NCI-H146 treated with DMSO at 0.1 percent for 48 hours (cell line): ENCODE results near the gene TENM3.

Experiments used
- DNase-seq: peaks from one replicate; lab custom pipeline; 2025; ENCODE audit not compliant: unreplicated experiment; lab: John Stamatoyannopoulos, UW

TENM3 gene

DNA sequence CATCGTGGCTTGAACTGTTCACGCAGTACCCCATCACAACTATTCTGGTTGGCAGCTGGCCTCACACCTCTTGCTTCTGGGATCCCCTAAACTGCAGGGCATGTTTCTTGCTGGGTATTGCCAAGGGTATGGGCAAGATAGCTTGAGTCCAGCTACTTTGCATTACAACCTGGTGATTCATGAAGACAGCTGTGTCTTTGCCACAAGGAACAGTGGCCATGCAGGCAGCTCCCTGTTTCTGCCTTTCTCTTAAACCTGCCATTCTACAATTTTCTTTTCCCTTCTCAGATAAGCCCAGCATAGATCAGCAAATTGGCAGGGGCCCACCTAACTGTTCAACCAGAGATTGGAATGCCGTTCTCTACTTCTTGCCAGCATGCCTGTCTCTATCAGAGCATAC is 42.8 kb downstream of the TENM3 start:
- no peak for DNase-seq

GRCh38 chr4:182286931-182287330 is 43.7 kb downstream of the TENM3 start:
- no peak for DNase-seq

DNA sequence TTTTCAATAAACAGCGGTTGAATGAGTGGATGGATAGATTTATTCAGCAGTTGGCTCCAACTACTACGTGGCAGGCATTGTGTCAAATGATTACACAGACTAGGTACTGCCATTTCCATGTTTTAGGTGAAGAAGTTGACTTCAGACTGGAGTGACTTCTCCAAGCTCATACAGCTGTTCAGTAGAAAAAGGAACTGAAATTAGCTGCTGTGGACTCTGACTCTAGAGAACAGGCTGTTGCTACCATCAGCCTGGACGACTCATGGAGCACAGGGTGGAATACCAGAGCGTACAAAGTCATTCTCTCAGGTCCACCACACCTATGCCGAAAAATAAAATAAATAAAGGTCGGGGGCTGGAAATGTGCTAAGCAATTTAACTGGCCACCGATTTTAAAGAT is 45.3 kb downstream of the TENM3 start:
- DNase-seq = no peak

GRCh38 chr4:182289809-182290208 is 46.6 kb downstream of the TENM3 start:
- no peak for DNase-seq

DNA sequence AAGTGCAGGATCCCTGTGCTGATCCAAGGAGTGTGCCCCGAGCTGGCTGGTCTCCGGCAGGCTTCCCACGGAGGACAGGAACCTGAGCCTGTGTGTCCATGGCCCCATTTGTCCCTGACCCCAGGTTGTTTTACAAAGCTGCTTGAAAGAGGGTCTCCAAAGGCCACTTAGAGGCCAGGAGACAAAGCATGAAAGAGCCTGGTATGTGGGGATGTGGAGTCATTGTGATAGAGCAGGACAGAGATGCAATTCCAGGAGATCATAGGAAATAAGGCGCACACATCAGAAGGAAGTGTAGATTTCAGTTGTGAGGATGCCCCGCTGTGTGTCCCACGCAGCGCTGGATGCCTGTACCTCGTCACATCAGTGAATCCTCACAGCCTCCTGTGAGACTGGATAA is 48.0 kb downstream of the TENM3 start:
- no peak for DNase-seq

DNA sequence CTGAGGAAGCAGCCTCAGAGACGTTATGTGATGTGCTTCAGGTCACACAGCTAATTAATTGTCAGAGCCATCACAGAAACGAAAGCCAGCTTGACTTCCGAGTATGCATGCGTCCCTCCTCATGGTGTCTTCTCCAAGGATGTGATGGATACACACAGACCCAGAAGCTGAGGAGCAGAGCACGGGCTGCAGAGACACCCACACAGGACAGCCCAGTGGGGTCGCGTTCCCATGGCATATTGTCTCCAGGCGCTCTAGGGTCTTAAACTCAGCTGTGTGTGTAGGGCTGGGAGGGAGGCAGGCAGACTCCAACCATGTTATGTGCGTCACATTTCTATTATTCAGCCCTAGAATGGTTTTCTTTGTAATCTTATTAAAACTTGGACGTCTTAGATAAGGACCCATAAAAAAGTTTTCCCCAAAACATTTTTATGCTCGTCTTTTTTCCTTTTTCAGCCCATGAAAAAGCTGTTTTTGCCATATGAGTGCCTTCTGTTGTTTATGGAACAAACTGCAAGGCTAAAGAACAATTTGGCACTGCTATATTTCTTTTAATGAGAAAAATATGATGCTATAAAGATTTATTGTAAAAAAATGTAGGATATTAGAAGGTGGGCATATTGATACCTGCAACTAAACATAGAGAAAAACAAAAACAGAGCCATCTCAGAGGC is 48.5 kb downstream of the TENM3 start:
- DNase-seq = no peak

DNA sequence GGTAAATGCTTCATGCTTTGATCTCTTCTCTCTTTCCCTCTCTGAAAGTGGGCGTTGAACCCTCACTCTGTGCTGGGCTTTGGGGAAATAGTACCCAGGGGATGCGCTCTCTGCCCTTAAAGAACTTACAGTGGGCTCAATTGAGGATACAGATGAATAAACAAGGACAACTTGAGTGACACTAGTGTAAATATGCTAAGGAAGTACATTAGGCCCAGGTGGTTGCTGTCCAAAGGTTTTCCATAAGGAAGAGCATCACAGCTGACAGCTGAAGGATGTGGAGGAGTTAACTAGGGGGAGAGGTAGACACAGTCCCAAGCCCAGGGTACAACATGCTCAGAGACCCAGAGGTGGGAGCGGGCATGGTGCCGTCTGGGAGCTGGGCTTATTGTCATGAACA is 49.4 kb downstream of the TENM3 start:
- no peak for DNase-seq

DNA sequence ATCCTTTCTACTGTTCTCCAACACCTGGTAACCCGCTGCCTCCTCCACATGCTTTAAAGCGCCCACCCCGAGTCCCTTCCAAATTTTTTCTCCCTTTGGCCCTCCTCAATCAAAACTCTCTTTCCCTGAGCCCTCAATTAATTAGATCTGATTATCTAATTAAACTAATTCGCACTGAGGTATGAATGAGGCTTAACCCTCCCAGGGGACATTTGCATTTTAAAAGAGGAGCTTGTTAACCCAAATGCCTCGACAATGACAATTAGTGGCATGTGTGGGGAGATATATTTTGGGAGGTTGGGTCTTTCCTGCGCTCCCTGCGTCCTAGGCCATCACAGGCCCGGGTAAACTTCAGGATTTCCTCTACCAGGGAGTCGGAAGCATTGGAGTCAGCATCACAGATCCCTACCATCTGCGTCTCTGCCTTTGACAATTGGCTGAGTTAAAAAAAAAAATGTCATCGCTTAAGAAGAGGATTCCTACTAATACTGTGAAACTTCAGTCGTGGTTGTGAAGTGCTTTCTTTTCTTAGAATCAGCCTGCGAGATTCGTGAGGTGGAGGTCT is 50.6 kb downstream of the TENM3 start:
- DNase-seq = no peak

DNA sequence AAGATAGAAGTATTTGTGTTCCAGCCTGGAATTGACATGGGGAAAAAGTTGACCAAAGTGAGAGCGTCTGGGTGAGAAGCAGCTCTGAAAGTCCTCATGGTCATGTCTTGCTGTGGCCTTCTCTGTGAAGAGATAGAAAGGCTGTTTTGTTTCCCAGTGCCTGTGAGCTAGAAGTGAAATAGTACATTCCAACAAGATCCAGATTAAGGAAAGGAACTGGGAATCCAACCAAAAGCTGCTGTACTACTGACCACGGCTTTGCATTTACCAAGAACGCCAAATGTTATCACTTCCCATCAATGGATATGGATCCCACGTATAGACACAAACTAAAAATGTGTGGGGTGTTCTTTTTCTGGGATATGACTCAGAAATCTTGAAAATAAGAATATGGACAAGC is 51.2 kb downstream of the TENM3 start:
- DNase-seq = no peak

- DNase-seq = no peak
Observed at GRCh38 chr4:182297659-182298058, 54.5 kb downstream of the TENM3 start.

DNA sequence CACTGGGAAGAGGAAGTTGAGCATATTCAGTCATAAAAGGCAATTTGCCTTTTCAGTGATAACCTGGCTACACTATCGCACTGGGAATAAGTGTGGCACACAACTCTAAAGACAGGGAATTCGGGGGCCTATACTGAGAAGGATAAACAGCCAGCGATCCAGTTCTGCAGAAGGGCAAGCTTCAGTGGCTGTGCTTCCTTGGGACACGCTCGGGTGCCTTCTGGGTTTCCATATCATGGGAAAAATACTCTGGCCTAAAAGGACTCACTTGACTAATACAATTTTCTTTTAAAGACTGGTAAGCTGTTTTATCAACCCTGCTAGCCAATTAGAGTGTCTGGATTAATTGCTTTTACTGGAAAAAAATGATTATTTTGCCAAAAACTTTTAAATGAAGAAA is 58.5 kb downstream of the TENM3 start:
- no peak for DNase-seq

DNA sequence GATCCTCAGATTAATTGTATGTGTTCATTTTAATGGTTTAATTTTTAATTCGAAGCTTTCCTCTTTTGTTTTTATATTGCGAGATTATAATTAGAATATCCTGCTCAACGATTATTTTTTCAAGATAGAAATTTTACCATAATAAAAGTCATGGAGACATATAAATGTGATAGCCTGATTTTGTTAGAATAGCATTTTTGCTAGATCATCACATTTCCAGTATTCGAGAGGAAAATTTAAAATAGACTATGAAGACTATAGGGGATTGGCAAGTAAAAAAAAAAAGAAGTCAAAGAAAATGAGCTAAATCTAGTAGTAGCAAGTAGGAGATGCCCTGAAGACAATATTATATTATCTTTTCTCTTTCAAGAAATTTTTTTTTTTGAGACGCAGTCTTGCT is 60.6 kb downstream of the TENM3 start:
- DNase-seq = no peak

DNA sequence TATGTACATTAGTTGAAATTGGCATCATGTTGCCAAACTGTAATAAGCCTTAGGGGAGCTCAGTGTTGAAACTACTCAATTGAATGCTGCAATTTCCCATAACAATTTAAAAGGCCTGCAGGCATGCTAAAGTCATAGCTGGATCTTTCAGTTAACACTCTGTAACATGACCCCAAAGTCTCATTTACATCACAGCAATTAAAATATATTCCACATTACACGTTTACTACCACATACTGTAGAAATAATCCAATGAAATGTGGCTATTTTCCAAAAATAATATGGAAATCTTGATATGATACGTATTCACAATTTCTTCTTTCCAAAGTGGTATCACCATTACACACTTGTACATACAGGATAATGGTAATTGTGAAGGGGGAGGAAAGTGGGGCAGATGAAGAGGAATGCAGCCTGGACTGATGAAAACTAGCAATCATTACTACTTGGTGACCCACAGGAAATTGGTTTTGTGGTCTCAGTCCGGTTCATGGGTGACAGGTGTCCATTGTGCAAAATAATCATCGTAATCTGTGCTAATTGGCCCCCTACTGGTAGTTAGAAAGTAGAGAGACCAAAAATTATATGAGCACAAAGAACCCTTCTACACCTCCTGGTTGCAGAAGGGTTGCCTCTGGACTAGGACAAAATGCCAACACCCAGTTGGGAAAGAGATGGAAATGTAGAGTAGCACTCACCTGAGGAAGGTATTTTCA is 63.7 kb downstream of the TENM3 start:
- peak; percentile 97 for DNase-seq

- no peak for DNase-seq
Observed at GRCh38 chr4:182307746-182308145, 64.5 kb downstream of the TENM3 start.

DNA sequence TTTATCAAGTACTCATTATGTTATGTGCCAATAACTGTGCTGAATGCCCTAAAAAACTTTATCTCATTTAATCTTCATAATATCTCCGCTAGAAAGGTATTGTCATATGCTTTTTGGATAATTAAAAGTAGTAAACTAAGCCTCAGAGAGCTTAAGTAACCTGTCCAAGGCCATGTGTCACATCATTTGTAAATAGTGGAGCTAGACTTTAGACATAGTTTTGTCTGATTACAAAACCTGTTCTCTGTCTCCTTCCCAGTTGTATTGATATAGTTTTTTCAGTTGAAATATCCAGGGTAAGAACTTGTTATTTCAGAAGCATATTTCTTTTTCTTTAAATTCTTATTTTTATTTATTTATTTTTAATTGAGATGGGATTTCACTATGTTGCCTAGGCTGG is 66.7 kb downstream of the TENM3 start:
- no peak for DNase-seq

- no peak for DNase-seq
Observed at GRCh38 chr4:182310316-182310715, 67.1 kb downstream of the TENM3 start.

DNA sequence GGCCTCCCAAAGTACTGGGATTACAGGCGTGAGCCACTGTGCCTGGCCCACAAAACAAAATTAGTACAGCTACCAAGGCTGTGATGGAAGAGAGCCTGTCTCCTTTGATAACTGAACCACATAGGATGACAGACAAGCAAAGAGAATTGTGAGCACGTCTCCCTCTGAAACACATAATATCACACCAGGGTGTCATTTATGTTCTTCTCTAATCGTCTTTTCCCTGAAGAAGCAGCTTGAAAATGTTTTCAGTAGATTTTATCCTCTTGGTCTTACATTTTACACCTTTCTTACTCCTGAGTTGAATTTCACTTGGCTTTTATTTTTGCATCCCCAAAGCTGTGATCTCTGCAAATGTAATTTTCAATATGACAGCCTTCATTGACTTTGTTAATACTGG is 67.8 kb downstream of the TENM3 start:
- no peak for DNase-seq

- no peak for DNase-seq
Observed at GRCh38 chr4:182314537-182314936, 71.3 kb downstream of the TENM3 start.

GRCh38 chr4:182318256-182318655 is 75.1 kb downstream of the TENM3 start:
- no peak for DNase-seq

DNA sequence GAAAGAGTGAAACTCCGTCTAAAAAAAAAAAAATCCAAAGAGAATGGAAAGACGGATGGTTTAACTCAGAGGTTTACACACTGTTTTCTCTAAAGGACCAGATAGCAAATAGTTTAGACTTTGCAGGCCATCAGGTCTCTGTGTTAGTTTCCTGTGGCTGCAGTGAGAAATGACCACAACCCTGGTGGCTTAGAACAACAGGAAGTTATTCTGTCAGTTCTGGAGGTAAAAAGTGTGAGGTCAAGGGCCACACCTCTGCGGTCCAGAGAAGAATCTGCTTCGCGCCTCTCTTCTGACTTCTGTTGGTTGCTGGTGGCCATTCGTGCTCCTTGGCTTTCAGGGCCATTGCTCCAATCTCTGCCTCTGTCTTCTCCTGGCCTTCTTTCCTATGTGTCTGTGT is 76.9 kb downstream of the TENM3 start:
- DNase-seq = no peak

DNA sequence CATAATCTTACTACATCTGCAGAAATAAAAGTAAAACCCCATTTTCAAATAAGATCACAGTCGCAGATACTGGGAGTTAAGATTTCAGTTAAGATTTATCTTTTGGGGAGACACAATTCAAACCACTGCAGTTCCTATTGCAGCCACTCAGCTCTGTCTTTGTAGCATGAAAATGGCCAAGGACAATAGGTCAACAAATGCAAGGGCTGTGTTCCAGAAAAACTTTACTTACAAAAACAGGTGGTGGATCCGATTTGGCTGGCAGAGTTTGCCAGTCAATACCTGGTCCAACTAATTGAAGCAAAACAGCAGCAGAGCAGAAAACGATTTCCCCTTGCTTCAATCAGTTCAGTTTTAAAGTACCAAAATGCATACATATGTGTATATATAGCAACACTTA is 77.4 kb downstream of the TENM3 start:
- DNase-seq = no peak

DNA sequence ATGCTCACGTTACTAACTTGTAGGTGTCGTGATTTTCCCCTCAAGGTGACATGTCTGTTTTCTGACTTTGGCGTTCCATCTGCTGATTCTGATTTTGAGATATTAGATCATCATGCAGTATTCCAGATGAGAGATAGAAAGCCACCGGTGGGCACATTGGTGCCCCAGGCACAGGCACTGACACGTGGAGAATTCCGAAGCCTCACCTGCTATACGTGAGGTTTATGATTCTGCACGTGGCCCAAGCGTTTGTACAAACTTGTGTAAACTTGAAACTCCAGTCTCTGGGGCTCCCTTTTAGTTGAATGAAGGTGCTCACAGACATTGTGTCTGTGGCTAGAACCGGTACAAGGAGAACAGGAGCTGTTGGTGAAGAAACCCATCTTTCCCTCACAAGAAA is 81.1 kb downstream of the TENM3 start:
- no peak for DNase-seq

GRCh38 chr4:182325397-182325796 is 82.2 kb downstream of the TENM3 start:
- DNase-seq = no peak
